ENCODE data around the gene FAT1.

GRCh38 chr4:186749611-186750281 lies 26.1 kb upstream of the FAT1 start:
- TF ChIP-seq POLR2A (IDR thresholded peaks at IDR 0.05; ENCODE audit: low read depth, low read length) = no peak
- TF ChIP-seq POLR2AphosphoS5 (IDR thresholded peaks at IDR 0.05; ENCODE audit: low read depth, low read length) = no peak
- no peak for TF ChIP-seq TAF1 (IDR thresholded peaks at IDR 0.05; ENCODE audit: borderline replicate concordance, low read depth, low read length)
